ENCODE measurements around the gene RTN4.

The RTN4 gene

DNA sequence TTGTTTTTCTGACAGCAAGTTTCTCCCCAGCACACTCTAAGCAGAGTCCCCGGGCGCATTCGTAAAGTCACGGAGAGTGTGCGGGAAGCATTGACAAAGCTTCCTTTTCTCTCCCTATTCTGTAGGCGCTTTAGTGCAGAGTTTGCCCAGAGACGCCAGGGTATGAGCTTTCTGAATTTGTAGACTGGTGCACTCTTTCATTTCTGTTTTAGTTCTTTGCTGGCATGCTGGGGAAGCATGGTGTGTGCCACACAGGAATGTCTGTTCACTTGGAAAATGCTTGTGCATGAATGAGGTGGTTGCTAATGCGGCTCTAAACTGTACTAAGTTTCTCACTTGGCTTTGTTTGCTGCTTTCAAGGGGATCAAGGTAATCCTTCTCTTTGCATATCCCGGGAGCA lies 102.6 kb downstream of the RTN4 start:
- DNase-seq = no peak

DNA sequence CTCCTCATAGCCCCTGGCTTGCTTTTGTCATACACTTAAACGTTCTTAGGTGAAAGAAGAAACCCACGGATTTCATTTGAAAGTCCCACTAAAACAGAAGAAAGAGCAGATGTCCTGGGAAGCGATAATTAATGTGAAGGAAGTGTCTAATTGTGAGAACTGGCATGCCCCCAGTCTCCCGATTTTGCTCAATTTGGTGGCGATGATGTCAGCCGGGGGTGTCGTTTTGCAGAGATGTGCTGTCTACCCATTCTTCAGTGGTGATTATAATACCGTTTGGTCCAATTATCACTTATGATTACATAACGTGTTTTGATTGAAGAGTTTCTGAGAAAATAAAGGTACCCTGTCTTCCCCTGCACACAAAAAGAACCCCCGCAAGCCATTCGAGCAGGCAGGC lies 103.1 kb downstream of the RTN4 start:
- DNase-seq = no peak

DNA sequence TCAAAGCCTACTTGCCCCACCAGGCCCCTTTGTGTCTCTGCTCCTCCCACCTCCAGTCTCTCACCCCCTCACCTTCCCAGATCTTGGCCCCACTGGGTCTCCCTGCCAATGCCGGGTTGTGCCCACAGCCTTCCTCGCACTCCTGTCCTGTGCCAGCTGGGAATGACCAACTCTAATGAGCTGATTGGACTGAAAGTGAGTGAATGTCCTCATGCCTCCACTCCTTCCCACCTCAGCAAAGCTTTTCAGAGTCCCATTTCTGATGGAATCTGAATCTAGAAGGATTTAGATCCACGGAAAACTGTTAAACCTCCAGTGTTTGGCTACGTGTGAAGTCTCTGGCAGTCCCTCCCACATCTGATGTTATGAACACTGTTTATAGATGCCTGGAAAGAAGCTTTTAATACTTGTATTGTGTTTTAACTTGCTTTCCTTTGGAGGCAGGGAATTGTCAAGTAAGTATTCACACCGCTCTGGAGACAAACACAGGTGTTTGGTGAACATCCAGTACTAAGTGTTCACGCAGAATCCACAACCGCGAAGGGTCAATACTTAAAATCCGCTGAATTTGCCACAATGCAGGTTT lies 103.9 kb downstream of the RTN4 start:
- DNase-seq = no peak

GRCh38 chr2:54945391-54946219 lies 104.6 kb downstream of the RTN4 start:
- DNase-seq = no peak

- no peak for DNase-seq
Measured at GRCh38 chr2:54944724-54945326, 105.4 kb downstream of the RTN4 start.

DNA sequence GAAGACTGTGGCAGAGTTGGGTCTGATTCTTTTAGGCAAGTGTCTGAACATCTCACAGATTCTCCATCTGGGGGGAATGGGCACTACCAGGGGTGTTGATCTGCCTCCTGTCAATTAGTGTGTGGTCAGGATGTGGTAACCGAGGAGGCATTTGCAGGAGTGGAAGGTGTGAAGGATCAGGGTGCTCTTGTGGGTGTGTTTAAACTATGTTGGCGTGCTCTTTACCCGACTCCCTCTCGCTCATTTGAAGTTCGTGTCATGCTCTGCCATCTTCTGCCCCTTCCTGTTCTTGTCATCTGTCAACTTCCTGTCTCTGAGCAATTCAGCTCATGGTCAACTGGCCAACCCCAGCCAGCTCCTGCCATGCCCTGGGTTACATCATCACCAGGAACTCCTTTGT lies 107.9 kb downstream of the RTN4 start:
- DNase-seq = no peak

GRCh38 chr2:54941248-54941984 lies 108.8 kb downstream of the RTN4 start:
- DNase-seq = no peak

DNA sequence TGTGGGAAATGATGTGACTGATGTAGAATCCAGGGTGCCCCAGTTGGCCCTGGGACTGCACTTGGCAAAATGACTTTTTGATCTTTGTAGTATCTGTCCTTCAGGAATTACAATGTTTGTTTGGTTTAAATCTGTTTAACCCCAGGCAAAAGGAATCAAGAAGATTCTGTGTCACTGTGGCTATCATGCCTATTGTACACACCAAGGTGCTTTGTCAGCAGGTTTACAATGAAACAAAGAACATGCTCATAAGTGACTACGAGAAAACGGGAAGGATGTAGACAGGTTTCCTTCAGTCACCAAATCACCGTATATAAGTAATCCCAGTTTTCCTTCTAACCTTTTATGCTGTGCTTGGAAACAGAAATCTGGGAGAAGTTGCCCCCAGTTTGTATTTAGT lies 109.5 kb downstream of the RTN4 start:
- DNase-seq = no peak

DNA sequence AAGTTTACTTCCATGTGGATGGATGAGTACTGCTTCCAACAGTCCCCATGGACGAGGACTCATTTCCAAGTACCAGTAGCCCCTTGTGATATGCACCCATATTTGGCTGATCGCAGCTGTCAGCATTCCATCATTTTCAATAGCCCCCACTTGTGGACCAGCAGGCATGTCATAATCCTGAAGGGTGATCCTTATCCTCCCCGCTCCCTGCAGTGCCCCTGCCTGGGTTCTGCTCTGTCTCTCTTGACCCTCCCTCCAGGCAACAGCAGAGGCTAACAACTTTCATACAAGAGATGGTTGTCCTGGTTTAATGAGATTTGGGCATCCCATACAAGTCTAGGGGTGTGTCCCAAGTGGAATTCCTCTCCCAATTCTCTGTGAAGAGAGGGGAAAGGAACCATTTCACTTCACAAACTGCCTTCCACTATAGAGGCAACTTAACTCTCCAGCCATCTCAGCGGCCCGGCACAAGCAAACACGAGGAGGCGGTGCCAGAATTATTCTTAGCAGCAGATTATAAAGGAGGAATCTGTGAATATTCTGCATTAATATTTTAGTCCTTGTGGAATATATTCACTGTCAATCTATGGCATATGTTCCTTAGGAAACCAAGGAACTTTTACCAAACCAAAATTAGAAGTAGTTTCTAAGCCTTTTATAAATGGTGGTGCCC lies 110.7 kb downstream of the RTN4 start:
- no peak for DNase-seq

GRCh38 chr2:54936766-54937165 lies 113.5 kb downstream of the RTN4 start:
- no peak for DNase-seq

GRCh38 chr2:54935389-54935788 lies 114.9 kb downstream of the RTN4 start:
- no peak for DNase-seq

DNA sequence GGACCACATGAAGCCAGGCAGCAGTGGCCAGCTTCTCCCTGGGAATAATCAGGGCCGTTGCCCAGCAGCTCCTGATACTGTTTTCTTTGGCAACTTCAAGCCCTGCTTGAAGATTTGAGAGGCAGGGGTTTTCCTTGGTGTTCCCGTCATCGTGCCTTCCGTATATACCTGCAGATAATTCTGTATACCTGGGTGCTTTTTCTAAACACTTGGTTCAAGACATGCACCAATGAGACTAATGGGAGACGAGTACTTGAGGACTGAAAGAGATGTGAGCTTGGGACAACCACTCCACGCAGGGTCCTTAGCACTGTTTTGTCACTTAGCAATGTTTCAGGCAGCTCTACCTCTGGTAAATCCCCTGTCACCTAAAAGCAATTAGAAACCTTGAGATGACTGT lies 118.8 kb downstream of the RTN4 start:
- DNase-seq = no peak

GRCh38 chr2:54928719-54929118 lies 121.5 kb downstream of the RTN4 start:
- DNase-seq = no peak

- no peak for DNase-seq
Measured at GRCh38 chr2:54927751-54928615, 122.3 kb downstream of the RTN4 start.

GRCh38 chr2:54927085-54927750 lies 123.0 kb downstream of the RTN4 start:
- DNase-seq = no peak

- no peak for DNase-seq
Measured at GRCh38 chr2:54925022-54925421, 125.2 kb downstream of the RTN4 start.

DNA sequence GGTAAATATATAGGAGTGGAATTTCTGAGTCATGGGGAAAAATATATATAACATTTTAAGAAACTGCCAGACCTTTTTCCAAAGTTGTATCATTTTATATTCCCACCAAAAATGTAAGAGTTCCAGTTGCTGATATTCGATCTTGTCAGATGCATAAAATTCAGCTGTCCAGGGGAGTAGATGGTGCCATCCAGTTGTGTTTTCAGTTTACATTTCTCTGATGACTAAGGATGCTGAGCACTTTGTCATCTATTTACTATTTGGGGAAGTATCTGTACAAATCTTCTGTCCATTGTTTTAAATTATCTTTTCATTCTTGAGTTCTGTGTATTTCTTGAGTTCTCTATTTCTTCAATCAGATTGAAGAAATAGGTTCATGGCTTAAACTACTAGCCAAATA lies 126.1 kb downstream of the RTN4 start:
- no peak for DNase-seq

Measured in inflammatory macrophage (primary cell).